Trophoblast cell (in vitro differentiated cells and primary cell): ENCODE data around the gene DNAI1.
A peak's percentile ranks its signal among the peaks of the same experiment; 100 is the strongest.

Source experiments
- DNase-seq, 2 donors: peaks; one replicate each; pipeline ENCODE4 v3.0.0-alpha.2; 2016
- H2AFZ ChIP-seq: 2 replicates; pipeline ENCODE4 v1.6.1; 2013; ENCODE audit warnings: low read length, moderate library complexity, mild to moderate bottlenecking; ENCODE audit not compliant: insufficient read depth, poor library complexity
- H2AK5ac ChIP-seq: 2 replicates; pipeline ENCODE4 v1.6.1; 2013; ENCODE audit warnings: mild to moderate bottlenecking, low read length
- H2BK120ac ChIP-seq: 2 replicates; pipeline ENCODE4 v1.6.1; 2013; ENCODE audit warnings: low read length, mild to moderate bottlenecking, moderate library complexity; ENCODE audit not compliant: insufficient read depth, poor library complexity
- H2BK12ac ChIP-seq: 2 replicates; pipeline ENCODE4 v1.6.1; 2013; ENCODE audit warnings: mild to moderate bottlenecking, low read length, moderate library complexity
- H2BK5ac ChIP-seq: 2 replicates; pipeline ENCODE4 v1.6.1; 2013; ENCODE audit warnings: low read length, low read depth, moderate library complexity, mild to moderate bottlenecking; ENCODE audit not compliant: poor library complexity
- H3K14ac ChIP-seq: 2 replicates; pipeline ENCODE4 v1.6.1; 2013; ENCODE audit warnings: mild to moderate bottlenecking, low read length
- H3K18ac ChIP-seq: 2 replicates; pipeline ENCODE4 v1.6.1; 2013; ENCODE audit warnings: mild to moderate bottlenecking, low read length
- H3K23ac ChIP-seq: 2 replicates; pipeline ENCODE4 v1.6.1; 2013; ENCODE audit warnings: low read length
- H3K27ac ChIP-seq: 2 replicates; pipeline ENCODE4 v1.5.1; 2013; ENCODE audit warnings: low read depth, mild to moderate bottlenecking, inconsistent platforms, low read length, moderate library complexity
- H3K27me3 ChIP-seq: 2 replicates; pipeline ENCODE4 v1.6.1; 2013; ENCODE audit warnings: inconsistent platforms, mild to moderate bottlenecking, low read length, moderate library complexity; ENCODE audit not compliant: insufficient read depth
- H3K36me3 ChIP-seq, 2 experiments: 1 replicate in 1 of 2; 2 replicates in 1 of 2; pipeline ENCODE4 v1.6.1; 2013; ENCODE audit warnings: low read length in 2 of 2, mild to moderate bottlenecking in 2 of 2, moderate library complexity in 1 of 2; ENCODE audit not compliant: insufficient read depth in 2 of 2, control insufficient read depth in 1 of 2
- H3K4ac ChIP-seq: 2 replicates; pipeline ENCODE4 v1.6.1; 2013; ENCODE audit warnings: low read depth, mild to moderate bottlenecking, low read length, moderate library complexity
- H3K4me1 ChIP-seq, 2 experiments: 1 replicate in 1 of 2; 2 replicates in 1 of 2; pipeline ENCODE4 v1.6.1; 2013; ENCODE audit warnings: low read length in 2 of 2, mild to moderate bottlenecking in 2 of 2, moderate library complexity in 1 of 2; ENCODE audit not compliant: insufficient read depth in 2 of 2, control insufficient read depth in 1 of 2
- H3K4me2 ChIP-seq: 2 replicates; pipeline ENCODE4 v1.6.1; 2013; ENCODE audit warnings: inconsistent platforms, mild to moderate bottlenecking, low read length, moderate library complexity
- H3K4me3 ChIP-seq: 2 replicates; pipeline ENCODE4 v1.5.1; 2013; ENCODE audit warnings: mild to moderate bottlenecking, low read depth, low read length, inconsistent platforms
- H3K79me1 ChIP-seq: one replicate; pipeline ENCODE4 v1.6.1; 2013; ENCODE audit warnings: low read length
- H3K79me2 ChIP-seq: 2 replicates; pipeline ENCODE4 v1.6.1; 2013; ENCODE audit warnings: low read length, mild to moderate bottlenecking; ENCODE audit not compliant: control insufficient read depth, insufficient read depth, poor library complexity
- H3K9ac ChIP-seq: 2 replicates; pipeline ENCODE4 v1.6.1; 2013; ENCODE audit warnings: mild to moderate bottlenecking, low read length
- H3K9me3 ChIP-seq: 2 replicates; pipeline ENCODE4 v1.6.1; 2013; ENCODE audit warnings: low read depth, mild to moderate bottlenecking, control low read depth, inconsistent platforms, low read length; ENCODE audit not compliant: insufficient read depth
- H4K12ac ChIP-seq: 2 replicates; pipeline ENCODE4 v1.6.1; 2013; ENCODE audit warnings: low read depth, mild to moderate bottlenecking, low read length, moderate library complexity
- H4K8ac ChIP-seq: 2 replicates; pipeline ENCODE4 v1.6.1; 2013; ENCODE audit warnings: low read depth, mild to moderate bottlenecking, low read length, moderate library complexity
- H4K91ac ChIP-seq: one replicate; pipeline ENCODE4 v1.6.1; 2013; ENCODE audit warnings: low read depth, mild to moderate bottlenecking, low read length, moderate library complexity
- whole genome bisulfite sequencing: extraction: QIAGEN DNeasy Blood & Tissue Kit; methylation state at CpG from one replicate; pipeline ENCODE4 v1.1.7; 2013; ENCODE audit warnings: missing lambda C conversion rate; ENCODE audit not compliant: insufficient read length, insufficient coverage; ENCODE audit errors: extremely low coverage; 5-methylcytosine and 5-hydroxymethylcytosine counted together

Gene DNAI1

DNA sequence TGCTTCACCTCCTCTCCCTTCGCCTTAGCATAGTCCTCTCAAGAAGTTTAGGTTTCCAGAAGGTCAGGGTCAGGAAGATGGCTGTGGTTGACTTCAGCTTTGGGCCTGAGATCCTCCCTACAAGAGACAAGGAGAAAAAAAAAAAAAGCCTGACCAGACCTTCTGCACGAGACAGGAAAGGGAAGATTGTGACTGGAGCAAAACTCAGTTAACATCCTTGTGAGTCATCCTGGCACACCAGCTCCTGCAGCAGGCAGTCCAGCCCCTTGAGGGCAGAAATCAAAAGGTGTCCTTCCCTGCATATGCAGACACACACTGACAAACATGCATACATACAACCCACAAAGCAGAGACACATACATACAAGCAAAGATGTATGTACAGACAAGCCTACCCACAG lies 82.2 kb downstream of the DNAI1 start:
- Histone ChIP-seq H3K36me3 (no peaks in the 10 kb centered on the region), H2BK5ac (no peak overlapping the region), H3K4ac (no peak overlapping the region), H3K27ac (no peak overlapping the region), H2BK120ac (no peak overlapping the region), H4K91ac (no peak overlapping the region), H3K23ac (no peak overlapping the region), H4K8ac (no peak overlapping the region), H3K4me3 (no peak overlapping the region), H2AK5ac (no peak overlapping the region), H3K27me3 (no peaks in the 10 kb centered on the region), H2AFZ (no peak overlapping the region), H3K14ac (no peak overlapping the region), H3K4me1 (no peaks in the 10 kb centered on the region), H4K12ac (no peak overlapping the region), H2BK12ac (no peak overlapping the region), H3K4me2 (no peak overlapping the region), H3K79me1 (no peaks in the 10 kb centered on the region), H3K18ac (no peak overlapping the region), H3K9me3 (no peaks in the 10 kb centered on the region), H3K9ac (no peak overlapping the region), H3K79me2 (no peaks in the 10 kb centered on the region)
- DNase-seq, result no peak
- no CpG with 5 or more reads among the region's 2 CpGs for WGBS

DNA sequence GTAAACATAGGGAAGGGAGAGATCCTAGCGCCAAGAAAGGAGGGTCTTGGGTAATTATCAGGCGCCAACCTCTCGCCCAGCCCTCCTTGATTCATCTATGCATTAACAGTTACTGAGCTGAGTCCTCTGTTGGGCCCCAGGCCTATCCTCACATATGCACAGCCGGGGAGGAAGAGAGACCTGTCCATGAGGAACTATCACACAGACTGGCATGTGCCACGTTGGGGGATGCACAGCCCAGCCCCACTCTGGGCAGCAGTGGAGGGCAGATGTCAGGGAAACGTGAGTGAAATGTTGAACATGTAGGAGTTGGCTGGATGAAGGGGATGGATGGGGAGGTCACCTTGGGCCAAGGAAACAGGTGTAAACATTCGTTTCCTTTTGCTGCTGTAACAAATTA lies 82.9 kb downstream of the DNAI1 start:
- no peak overlapping the region for H3K23ac ChIP-seq
- no peaks in the 10 kb centered on the region for H3K4me1 ChIP-seq
- H2BK12ac ChIP-seq, result no peak overlapping the region
- H2AK5ac ChIP-seq, result no peak overlapping the region
- H3K79me1 ChIP-seq, result no peaks in the 10 kb centered on the region
- H3K27me3 ChIP-seq, result no peaks in the 10 kb centered on the region
- no peak for DNase-seq
- no peak overlapping the region for H2BK120ac ChIP-seq
- no peak overlapping the region for H3K4me2 ChIP-seq
- H3K4ac ChIP-seq, result no peak overlapping the region
- no peaks in the 10 kb centered on the region for H3K9me3 ChIP-seq
- no peaks in the 10 kb centered on the region for H3K79me2 ChIP-seq
- no peak overlapping the region for H3K27ac ChIP-seq
- H2BK5ac ChIP-seq, result no peak overlapping the region
- no peak overlapping the region for H4K8ac ChIP-seq
- H4K12ac ChIP-seq, result no peak overlapping the region
- H3K36me3 ChIP-seq, result no peaks in the 10 kb centered on the region
- peak overlapping the region; percentile 54 for H3K4me3 ChIP-seq
- no peak overlapping the region for H4K91ac ChIP-seq
- no peak overlapping the region for H2AFZ ChIP-seq
- H3K18ac ChIP-seq, result no peak overlapping the region
- no CpG with 5 or more reads among the region's 7 CpGs for WGBS
- H3K14ac ChIP-seq, result no peak overlapping the region
- H3K9ac ChIP-seq, result peak overlapping the region; percentile 38

DNA sequence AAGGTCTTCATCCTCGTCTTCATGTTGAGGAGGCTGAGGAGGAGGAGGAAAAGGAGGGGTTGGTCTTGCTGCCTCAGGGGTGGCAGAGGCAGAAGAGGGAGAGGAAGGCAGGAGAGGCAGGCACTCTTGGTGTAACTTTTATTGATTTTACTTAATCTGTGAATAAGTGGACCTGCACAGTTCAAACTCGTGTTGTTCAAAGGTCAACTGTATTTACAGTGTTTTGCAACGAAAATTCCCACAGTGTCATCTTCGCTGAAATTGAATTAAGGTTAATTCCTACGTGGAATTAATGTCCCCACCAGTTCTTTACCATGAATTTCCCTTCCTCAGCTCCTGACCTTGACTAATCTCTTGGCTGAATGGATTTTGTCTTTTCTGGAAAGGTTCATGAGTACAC lies 85.4 kb downstream of the DNAI1 start:
- H2AFZ ChIP-seq, result no peak overlapping the region
- no peak for DNase-seq
- no peak overlapping the region for H4K12ac ChIP-seq
- no peak overlapping the region for H2AK5ac ChIP-seq
- H3K4ac ChIP-seq, result no peak overlapping the region
- H3K27me3 ChIP-seq, result no peaks in the 10 kb centered on the region
- H2BK5ac ChIP-seq, result no peak overlapping the region
- no peaks in the 10 kb centered on the region for H3K79me2 ChIP-seq
- no CpG with 5 or more reads among the region's 5 CpGs for WGBS
- no peak overlapping the region for H3K23ac ChIP-seq
- H2BK120ac ChIP-seq, result no peak overlapping the region
- H4K8ac ChIP-seq, result no peak overlapping the region
- no peaks in the 10 kb centered on the region for H3K9me3 ChIP-seq
- no peak overlapping the region for H3K9ac ChIP-seq
- H2BK12ac ChIP-seq, result no peak overlapping the region
- no peak overlapping the region for H4K91ac ChIP-seq
- no peak overlapping the region for H3K4me2 ChIP-seq
- no peaks in the 10 kb centered on the region for H3K79me1 ChIP-seq
- no peaks in the 10 kb centered on the region for H3K36me3 ChIP-seq
- no peak overlapping the region for H3K4me3 ChIP-seq
- no peak overlapping the region for H3K27ac ChIP-seq
- H3K14ac ChIP-seq, result no peak overlapping the region
- no peaks in the 10 kb centered on the region for H3K4me1 ChIP-seq
- no peak overlapping the region for H3K18ac ChIP-seq

- H3K9me3 ChIP-seq, result no peaks in the 10 kb centered on the region
- no peak overlapping the region for H3K4me2 ChIP-seq
- H2BK12ac ChIP-seq, result no peak overlapping the region
- no peak overlapping the region for H3K4ac ChIP-seq
- no peaks in the 10 kb centered on the region for H3K79me1 ChIP-seq
- no peak overlapping the region for H3K4me3 ChIP-seq
- no peak overlapping the region for H3K9ac ChIP-seq
- no peak overlapping the region for H3K27ac ChIP-seq
- no peak overlapping the region for H2BK120ac ChIP-seq
- no peak overlapping the region for H3K23ac ChIP-seq
- H2AK5ac ChIP-seq, result no peak overlapping the region
- H3K27me3 ChIP-seq, result no peaks in the 10 kb centered on the region
- H3K4me1 ChIP-seq, result no peaks in the 10 kb centered on the region
- H3K36me3 ChIP-seq, result no peaks in the 10 kb centered on the region
- no CpG with 5 or more reads among the region's 6 CpGs for WGBS
- no peaks in the 10 kb centered on the region for H3K79me2 ChIP-seq
- H3K18ac ChIP-seq, result no peak overlapping the region
- H4K8ac ChIP-seq, result no peak overlapping the region
- no peak overlapping the region for H3K14ac ChIP-seq
- DNase-seq, result no peak
- H4K12ac ChIP-seq, result no peak overlapping the region
- H2BK5ac ChIP-seq, result no peak overlapping the region
- H4K91ac ChIP-seq, result no peak overlapping the region
- H2AFZ ChIP-seq, result no peak overlapping the region
Measured at GRCh38 chr9:34545497-34545896, 86.9 kb downstream of the DNAI1 start.
